Measurements from ENCODE around the gene TBC1D22A.

The TBC1D22A gene

DNA sequence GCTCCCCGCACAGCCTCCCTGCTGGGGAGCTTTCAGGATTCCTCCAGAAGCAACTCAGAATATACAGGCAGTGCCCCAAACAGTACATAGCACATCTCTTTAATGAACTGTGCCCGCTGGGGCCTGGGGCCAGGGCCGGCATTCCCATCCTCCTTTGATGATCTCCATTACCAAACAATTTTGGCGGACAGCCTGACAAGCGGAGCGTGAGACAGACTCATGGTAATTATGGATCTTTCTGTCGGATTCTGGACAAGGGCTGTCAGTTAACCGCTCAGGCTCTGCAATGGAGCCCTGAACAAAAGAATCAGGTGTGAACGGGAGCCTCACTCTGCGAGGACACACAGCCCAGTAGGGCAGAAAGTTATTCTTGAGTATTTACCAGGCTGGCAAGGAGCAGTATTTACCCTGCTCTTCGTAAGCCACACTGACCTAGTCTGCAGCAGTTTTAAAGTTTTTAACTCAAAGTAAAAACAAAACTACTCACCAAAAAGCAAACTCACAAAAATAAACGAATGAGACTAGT lies 174.0 kb downstream of the TBC1D22A start:
- Histone ChIP-seq H3K4me1 (ENCODE audit: control insufficient read depth, insufficient read depth, low read length, poor library complexity, severe bottlenecking) (no peaks in the 10 kb centered on the region), H3K27ac (ENCODE audit: insufficient read depth, low read length, poor library complexity, severe bottlenecking) (no peak overlapping the region), H3K4me3 (ENCODE audit: insufficient read depth, low read depth, low read length, poor library complexity, severe bottlenecking) (no peak overlapping the region), H3K9me3 (ENCODE audit: control insufficient read depth, low read length) (no peaks in the 10 kb centered on the region), H3K36me3 (ENCODE audit: control insufficient read depth, insufficient read depth, low read length) (peaks cover 1% of the 10 kb centered on the region), H3K27me3 (replicated peaks; ENCODE audit: control insufficient read depth, insufficient read depth, low read length, poor library complexity, severe bottlenecking) (no peaks in the 10 kb centered on the region)
- no peak for DNase-seq

DNA sequence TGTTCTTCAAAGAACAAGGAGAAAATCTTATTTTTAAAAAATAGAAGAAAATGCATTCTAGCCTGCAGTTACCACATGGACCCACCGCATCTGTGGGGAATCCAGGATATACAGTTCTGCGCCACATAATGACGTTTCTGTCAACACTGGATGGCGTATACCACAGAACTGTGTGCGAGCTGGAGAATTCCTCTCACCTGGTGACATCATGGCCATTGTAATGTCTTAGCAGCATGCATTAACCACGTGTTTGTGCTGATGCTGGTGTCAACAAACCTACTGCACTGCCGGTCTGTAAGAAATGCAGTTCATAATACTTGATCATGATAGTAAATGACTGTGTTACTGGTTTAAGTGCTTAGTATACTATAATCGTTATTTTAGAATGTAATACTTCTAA lies 174.7 kb downstream of the TBC1D22A start:
- H3K4me1 ChIP-seq (ENCODE audit: control insufficient read depth, insufficient read depth, low read length, poor library complexity, severe bottlenecking): no peaks in the 10 kb centered on the region
- DNase-seq: no peak
- no peaks in the 10 kb centered on the region for H3K36me3 ChIP-seq (ENCODE audit: control insufficient read depth, insufficient read depth, low read length)
- H3K27ac ChIP-seq (ENCODE audit: insufficient read depth, low read length, poor library complexity, severe bottlenecking): no peak overlapping the region
- H3K4me3 ChIP-seq (ENCODE audit: insufficient read depth, low read depth, low read length, poor library complexity, severe bottlenecking): no peak overlapping the region
- H3K9me3 ChIP-seq (ENCODE audit: control insufficient read depth, low read length): no peaks in the 10 kb centered on the region
- no peaks in the 10 kb centered on the region for H3K27me3 ChIP-seq (replicated peaks; ENCODE audit: control insufficient read depth, insufficient read depth, low read length, poor library complexity, severe bottlenecking)

DNA sequence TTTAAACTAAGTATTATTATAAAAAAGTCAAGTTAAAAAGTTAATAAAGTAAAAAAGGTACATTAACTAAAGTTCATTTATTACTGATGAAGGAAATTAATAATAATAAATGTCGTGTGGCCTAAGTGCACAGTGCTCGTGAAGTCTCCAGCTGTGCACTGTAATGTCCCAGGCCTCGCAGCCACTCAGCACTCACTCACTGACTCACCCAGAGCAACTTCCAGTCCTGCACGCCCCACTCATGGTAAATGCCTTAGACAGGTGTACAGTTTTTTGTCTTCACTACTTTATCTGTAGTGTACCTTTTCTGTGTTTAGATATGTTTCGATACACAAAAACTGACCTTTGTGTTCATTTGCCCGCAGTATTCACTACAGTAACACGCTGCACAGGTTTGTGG lies 175.5 kb downstream of the TBC1D22A start:
- no peaks in the 10 kb centered on the region for H3K4me1 ChIP-seq (ENCODE audit: control insufficient read depth, insufficient read depth, low read length, poor library complexity, severe bottlenecking)
- no peak for DNase-seq
- no peak overlapping the region for H3K4me3 ChIP-seq (ENCODE audit: insufficient read depth, low read depth, low read length, poor library complexity, severe bottlenecking)
- no peaks in the 10 kb centered on the region for H3K27me3 ChIP-seq (replicated peaks; ENCODE audit: control insufficient read depth, insufficient read depth, low read length, poor library complexity, severe bottlenecking)
- H3K36me3 ChIP-seq (ENCODE audit: control insufficient read depth, insufficient read depth, low read length): no peaks in the 10 kb centered on the region
- no peaks in the 10 kb centered on the region for H3K9me3 ChIP-seq (ENCODE audit: control insufficient read depth, low read length)
- H3K27ac ChIP-seq (ENCODE audit: insufficient read depth, low read length, poor library complexity, severe bottlenecking): no peak overlapping the region

DNA sequence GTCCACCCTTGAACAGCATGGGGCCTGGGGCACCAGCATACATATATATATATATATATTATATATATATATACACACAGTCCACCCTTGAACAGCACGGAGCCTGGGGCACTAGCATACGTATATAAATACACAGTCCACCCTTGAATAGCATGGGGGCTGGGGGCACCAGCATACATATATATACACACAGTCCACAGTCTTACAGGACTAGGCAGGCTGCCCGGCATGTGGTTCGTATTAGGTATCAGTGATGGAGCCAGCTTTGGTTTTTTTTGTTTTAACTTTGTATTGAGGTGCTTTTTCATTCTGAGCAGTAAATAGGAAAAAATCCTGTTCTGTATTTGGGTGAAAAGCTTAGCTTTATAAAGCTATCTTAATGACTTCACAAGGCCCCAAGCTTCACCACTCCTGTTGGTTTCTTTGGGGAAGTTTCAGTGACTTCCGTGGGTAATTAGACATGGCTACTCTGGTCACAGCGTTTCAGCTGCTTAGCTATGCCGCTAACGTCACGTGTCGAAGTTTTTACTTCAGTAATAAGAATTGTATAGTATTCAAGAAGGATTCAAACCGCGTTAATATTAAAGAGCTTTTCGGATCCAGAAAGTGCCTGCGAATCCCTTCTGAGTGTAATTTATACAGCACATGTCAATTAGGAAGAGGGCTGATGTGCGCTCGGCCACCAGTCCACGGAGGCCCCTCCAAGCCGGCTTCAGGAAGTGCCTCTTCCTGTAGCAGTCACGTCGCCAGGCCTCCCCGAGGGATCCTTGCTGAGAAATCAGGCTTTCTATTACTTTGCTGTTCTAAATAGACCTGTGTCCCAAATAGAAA lies 179.7 kb downstream of the TBC1D22A start:
- H3K27me3 ChIP-seq (replicated peaks; ENCODE audit: control insufficient read depth, insufficient read depth, low read length, poor library complexity, severe bottlenecking): no peaks in the 10 kb centered on the region
- H3K4me3 ChIP-seq (ENCODE audit: insufficient read depth, low read depth, low read length, poor library complexity, severe bottlenecking): no peak overlapping the region
- H3K9me3 ChIP-seq (ENCODE audit: control insufficient read depth, low read length): no peaks in the 10 kb centered on the region
- H3K4me1 ChIP-seq (ENCODE audit: control insufficient read depth, insufficient read depth, low read length, poor library complexity, severe bottlenecking): no peaks in the 10 kb centered on the region
- no peak for DNase-seq
- no peak overlapping the region for H3K27ac ChIP-seq (ENCODE audit: insufficient read depth, low read length, poor library complexity, severe bottlenecking)
- H3K36me3 ChIP-seq (ENCODE audit: control insufficient read depth, insufficient read depth, low read length): peaks cover 5% of the 10 kb centered on the region

DNA sequence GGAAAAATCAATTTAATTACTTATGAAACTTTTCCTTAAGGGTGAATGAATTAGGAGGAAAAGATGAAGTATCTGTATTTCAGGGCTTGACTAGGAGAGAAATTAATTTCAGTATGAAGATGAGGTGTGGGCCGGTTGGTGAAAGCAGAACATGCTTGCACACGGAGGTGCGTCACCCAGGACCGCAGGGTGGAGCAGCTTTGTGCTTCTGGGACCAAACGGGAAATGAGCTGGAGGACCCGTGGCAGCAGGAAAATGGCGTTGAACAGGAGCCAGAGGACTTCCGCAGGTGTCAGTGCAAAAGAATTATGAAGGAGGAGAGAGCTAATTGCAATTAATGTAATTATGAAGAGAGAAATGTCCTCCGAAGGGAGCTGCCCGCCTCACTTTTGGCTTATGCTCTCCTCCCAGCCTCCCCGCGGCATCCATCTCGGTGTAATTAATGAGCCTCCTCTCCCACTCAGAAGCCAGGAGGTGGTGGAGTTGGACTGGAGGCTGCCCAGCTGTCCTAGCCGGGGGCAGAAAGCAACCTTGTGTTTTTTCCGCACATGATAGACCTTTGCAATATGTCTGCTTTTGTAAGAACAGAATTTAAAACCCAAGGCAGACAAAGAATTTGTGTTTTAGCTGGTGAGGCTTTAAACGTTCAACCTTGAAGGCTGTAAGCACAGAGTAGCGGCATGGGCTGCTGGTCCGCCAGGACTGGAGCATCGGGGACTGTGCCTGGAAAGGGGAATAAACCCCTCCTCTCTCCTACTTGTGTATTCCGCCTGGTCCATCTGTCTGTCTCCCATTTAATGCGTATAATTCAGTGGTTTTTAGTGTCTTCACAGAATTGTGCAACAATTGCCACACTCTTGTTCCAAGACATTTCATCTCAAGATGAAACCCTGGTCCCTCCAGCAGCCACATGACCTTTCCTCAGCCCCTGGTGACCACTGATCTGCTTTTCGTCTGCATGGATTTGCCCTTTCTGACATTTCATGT lies 180.6 kb downstream of the TBC1D22A start:
- H3K36me3 ChIP-seq (ENCODE audit: control insufficient read depth, insufficient read depth, low read length): peaks cover 5% of the 10 kb centered on the region
- H3K4me3 ChIP-seq (ENCODE audit: insufficient read depth, low read depth, low read length, poor library complexity, severe bottlenecking): no peak overlapping the region
- no peaks in the 10 kb centered on the region for H3K9me3 ChIP-seq (ENCODE audit: control insufficient read depth, low read length)
- no peak overlapping the region for H3K27ac ChIP-seq (ENCODE audit: insufficient read depth, low read length, poor library complexity, severe bottlenecking)
- no peaks in the 10 kb centered on the region for H3K27me3 ChIP-seq (replicated peaks; ENCODE audit: control insufficient read depth, insufficient read depth, low read length, poor library complexity, severe bottlenecking)
- H3K4me1 ChIP-seq (ENCODE audit: control insufficient read depth, insufficient read depth, low read length, poor library complexity, severe bottlenecking): no peaks in the 10 kb centered on the region
- no peak for DNase-seq

DNA sequence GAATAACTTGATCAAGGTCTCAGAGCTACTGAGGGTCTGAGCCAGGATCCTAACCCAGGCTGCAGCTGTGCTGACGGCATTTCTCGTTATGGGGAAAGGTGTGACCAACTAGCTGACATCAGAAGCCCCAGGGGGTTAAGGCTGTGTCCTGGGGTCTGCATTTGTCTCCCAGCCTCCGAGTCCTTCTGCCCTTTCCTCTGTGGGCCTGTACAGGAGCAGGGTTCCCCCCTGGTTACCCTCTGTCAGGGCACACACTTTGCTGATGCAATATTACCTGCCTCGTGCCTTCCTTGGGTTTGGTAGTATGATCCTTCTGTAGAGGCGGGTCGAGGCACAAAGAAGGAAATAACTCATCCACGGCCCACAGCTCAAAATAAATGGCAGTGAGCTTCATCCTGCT lies 183.0 kb downstream of the TBC1D22A start:
- no peaks in the 10 kb centered on the region for H3K9me3 ChIP-seq (ENCODE audit: control insufficient read depth, low read length)
- no peaks in the 10 kb centered on the region for H3K27me3 ChIP-seq (replicated peaks; ENCODE audit: control insufficient read depth, insufficient read depth, low read length, poor library complexity, severe bottlenecking)
- H3K4me1 ChIP-seq (ENCODE audit: control insufficient read depth, insufficient read depth, low read length, poor library complexity, severe bottlenecking): no peaks in the 10 kb centered on the region
- DNase-seq: no peak
- H3K4me3 ChIP-seq (ENCODE audit: insufficient read depth, low read depth, low read length, poor library complexity, severe bottlenecking): no peak overlapping the region
- no peak overlapping the region for H3K27ac ChIP-seq (ENCODE audit: insufficient read depth, low read length, poor library complexity, severe bottlenecking)
- peaks cover 5% of the 10 kb centered on the region for H3K36me3 ChIP-seq (ENCODE audit: control insufficient read depth, insufficient read depth, low read length)

DNA sequence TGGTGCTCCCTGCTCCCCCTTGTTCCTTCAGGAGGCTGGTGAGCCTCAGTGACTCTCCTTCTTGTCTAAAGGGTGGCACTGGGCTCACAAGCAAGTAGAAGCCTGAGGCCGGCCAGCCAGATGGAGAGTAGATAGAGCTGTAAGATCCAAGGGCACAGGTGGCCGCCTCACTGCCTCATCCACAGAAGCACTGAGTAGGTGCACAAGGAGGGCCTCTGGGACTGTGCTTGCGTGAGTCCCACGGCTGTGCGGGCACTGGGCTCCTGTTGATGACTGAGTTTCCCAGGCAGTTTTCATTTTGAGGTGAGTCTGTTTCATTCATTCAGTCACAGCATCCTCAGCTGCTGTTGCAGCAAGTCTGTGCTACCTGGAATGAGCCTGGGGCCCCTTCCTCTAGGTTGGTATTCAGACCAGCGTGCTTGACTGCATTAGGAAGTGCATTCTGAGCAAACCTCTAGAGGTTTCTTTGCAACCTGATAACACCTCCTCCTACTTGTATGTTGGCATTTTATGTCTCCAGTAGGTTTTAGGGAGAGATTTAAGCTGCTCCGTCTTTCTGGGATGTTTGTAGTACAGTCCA lies 184.0 kb downstream of the TBC1D22A start:
- H3K9me3 ChIP-seq (ENCODE audit: control insufficient read depth, low read length): no peaks in the 10 kb centered on the region
- H3K4me1 ChIP-seq (ENCODE audit: control insufficient read depth, insufficient read depth, low read length, poor library complexity, severe bottlenecking): no peaks in the 10 kb centered on the region
- H3K36me3 ChIP-seq (ENCODE audit: control insufficient read depth, insufficient read depth, low read length): peaks cover 5% of the 10 kb centered on the region
- no peak for DNase-seq
- no peaks in the 10 kb centered on the region for H3K27me3 ChIP-seq (replicated peaks; ENCODE audit: control insufficient read depth, insufficient read depth, low read length, poor library complexity, severe bottlenecking)
- H3K27ac ChIP-seq (ENCODE audit: insufficient read depth, low read length, poor library complexity, severe bottlenecking): no peak overlapping the region
- no peak overlapping the region for H3K4me3 ChIP-seq (ENCODE audit: insufficient read depth, low read depth, low read length, poor library complexity, severe bottlenecking)

DNA sequence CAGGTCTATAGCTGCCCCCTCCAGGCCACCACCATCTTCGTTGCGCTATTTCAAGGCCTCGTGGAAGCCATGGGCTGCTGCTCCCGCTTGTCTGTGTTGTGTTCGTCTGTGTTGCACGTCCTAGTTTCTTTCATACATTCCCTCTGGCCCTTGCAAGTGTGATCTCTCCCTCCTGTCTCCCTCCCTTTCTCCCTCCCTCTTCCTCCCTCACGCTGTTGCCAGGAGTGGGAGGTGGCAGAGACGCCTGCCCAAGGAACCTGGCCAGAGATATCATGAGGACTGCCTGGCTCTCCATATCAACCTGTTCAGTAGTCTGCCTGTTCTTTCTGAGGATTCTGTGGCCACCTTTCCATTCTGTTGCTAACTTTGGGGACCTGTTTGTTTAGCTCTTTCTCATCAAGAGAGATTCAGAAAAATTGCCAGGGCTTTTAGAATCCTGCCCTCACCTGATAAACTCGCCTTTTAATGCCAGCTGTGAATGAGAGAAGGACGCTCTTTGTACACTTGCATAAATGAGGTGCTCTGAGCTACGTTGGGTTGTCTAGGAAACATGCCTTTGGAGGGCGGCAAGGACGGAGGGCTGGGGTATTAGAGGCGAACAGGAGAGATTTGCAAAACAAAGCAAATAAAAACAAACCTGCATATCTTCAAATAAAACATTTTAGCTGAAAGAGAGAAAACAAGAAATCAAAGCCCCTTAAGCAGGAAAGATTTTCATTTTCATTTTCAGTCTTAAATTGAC lies 185.2 kb downstream of the TBC1D22A start:
- Histone ChIP-seq H3K36me3 (ENCODE audit: control insufficient read depth, insufficient read depth, low read length) (peaks cover 5% of the 10 kb centered on the region), H3K9me3 (ENCODE audit: control insufficient read depth, low read length) (no peaks in the 10 kb centered on the region), H3K4me3 (ENCODE audit: insufficient read depth, low read depth, low read length, poor library complexity, severe bottlenecking) (no peak overlapping the region), H3K27ac (ENCODE audit: insufficient read depth, low read length, poor library complexity, severe bottlenecking) (no peak overlapping the region), H3K4me1 (ENCODE audit: control insufficient read depth, insufficient read depth, low read length, poor library complexity, severe bottlenecking) (no peaks in the 10 kb centered on the region), H3K27me3 (replicated peaks; ENCODE audit: control insufficient read depth, insufficient read depth, low read length, poor library complexity, severe bottlenecking) (no peaks in the 10 kb centered on the region)
- no peak for DNase-seq

DNA sequence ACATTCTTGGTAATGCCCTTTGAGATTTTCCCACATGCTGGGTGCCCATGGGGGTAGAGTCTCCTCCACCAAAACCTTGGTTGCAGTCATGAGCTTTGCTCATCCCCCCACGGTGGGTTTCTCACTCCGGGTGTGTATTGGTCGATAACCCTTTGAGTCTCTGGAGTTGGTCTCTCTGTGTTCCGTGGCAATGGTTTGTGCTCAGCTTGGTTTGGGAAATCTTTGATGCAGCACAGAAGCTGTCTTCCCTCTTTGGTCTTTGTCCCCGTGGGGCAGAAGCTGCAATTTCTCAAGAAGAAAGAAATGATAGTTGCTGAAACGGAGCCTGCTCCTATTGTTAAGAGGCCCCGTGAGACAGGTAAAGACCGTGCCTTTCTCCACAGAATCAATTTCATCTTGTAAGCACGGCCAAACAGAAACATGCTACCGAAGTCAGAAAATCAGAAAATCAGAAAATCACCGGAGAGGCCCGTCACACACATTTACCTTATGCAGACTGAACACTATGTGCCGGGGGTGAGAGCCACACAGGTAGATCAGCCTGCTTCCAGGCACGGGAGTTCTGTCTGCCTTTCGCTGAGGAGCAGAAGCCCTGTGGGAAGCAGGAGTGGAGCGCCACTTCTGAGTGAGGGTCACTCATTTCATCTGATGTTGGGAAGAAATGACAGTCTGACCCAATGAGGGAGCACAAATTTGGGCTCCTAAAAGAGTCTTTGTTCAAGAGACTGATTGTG lies 186.1 kb downstream of the TBC1D22A start:
- H3K27ac ChIP-seq (ENCODE audit: insufficient read depth, low read length, poor library complexity, severe bottlenecking): no peak overlapping the region
- no peaks in the 10 kb centered on the region for H3K9me3 ChIP-seq (ENCODE audit: control insufficient read depth, low read length)
- peaks cover 5% of the 10 kb centered on the region for H3K36me3 ChIP-seq (ENCODE audit: control insufficient read depth, insufficient read depth, low read length)
- no peak overlapping the region for H3K4me3 ChIP-seq (ENCODE audit: insufficient read depth, low read depth, low read length, poor library complexity, severe bottlenecking)
- no peaks in the 10 kb centered on the region for H3K27me3 ChIP-seq (replicated peaks; ENCODE audit: control insufficient read depth, insufficient read depth, low read length, poor library complexity, severe bottlenecking)
- H3K4me1 ChIP-seq (ENCODE audit: control insufficient read depth, insufficient read depth, low read length, poor library complexity, severe bottlenecking): no peaks in the 10 kb centered on the region
- DNase-seq: no peak

Data from effector memory CD4-positive, alpha-beta T cell (primary cell).